B cell (primary cell): ENCODE results near the gene SDHAF2. TPM values are rescaled to one million over a fixed set of nuclear protein-coding genes. Genes with fewer than 3 reads are reported as not detected.

Experiments
- ATAC-seq: fragments of 200-7000 bp; cut with Tn5 transposase; one replicate; pipeline ENCODE4 v1.10.0; 2021; ENCODE audit warnings: low read depth, mild to moderate bottlenecking, moderate number of reproducible peaks, moderate library complexity
- CTCF ChIA-PET: fragments of 350-600 bp; sonication (Branson Sonifier 250); formaldehyde crosslinking; loops from one replicate; lab custom pipeline; 2021; ENCODE audit warnings: antibody characterized with exemption, inconsistent platforms; lab: Charles Lee
- POLR2A ChIA-PET: fragments of 350-600 bp; sonication (Branson Sonifier 250); formaldehyde crosslinking; loops from one replicate; lab custom pipeline; 2021; ENCODE audit warnings: antibody characterized with exemption; lab: Charles Lee
- DNase-seq: peaks from one replicate; pipeline ENCODE4 v3.0.0; 2013
- H2AFZ ChIP-seq: 2 replicates; pipeline ENCODE4 v1.6.1; 2012; ENCODE audit warnings: mild to moderate bottlenecking, low read depth, low read length; ENCODE audit not compliant: insufficient read depth, poor library complexity, severe bottlenecking
- H3K27ac ChIP-seq, 2 donors: 1 replicate in 1 of 2; 2 replicates in 1 of 2; pipeline ENCODE4 v1.5.1; 2012 to 2013; ENCODE audit warnings: low read length in 2 of 2, mild to moderate bottlenecking in 2 of 2, moderate library complexity in 1 of 2
- H3K27me3 ChIP-seq, 4 experiments: fragments of 200-600 bp in 1 of 4; sonication (generic) in 1 of 4; replicated peaks in 1 of 4; 1 replicate in 2 of 4; 2 replicates in 2 of 4; pipeline versions ENCODE4 v1.6.1 to v1.7.0; 2013 to 2016; ENCODE audit warnings: low read length in 3 of 4, mild to moderate bottlenecking in 2 of 4, mixed read lengths in 1 of 4, moderate library complexity in 1 of 4; ENCODE audit not compliant: insufficient read depth in 4 of 4, control insufficient read depth in 3 of 4; ENCODE audit errors: control extremely low read depth in 1 of 4
- H3K36me3 ChIP-seq, 2 experiments: replicated peaks in 1 of 2; 1 replicate in 1 of 2; 2 replicates in 1 of 2; pipeline versions ENCODE4 v1.6.1 to v1.7.1; 2013; ENCODE audit warnings: low read length in 1 of 2; ENCODE audit not compliant: insufficient read depth in 2 of 2, control insufficient read depth in 1 of 2; ENCODE audit errors: control extremely low read depth in 1 of 2, extremely low read depth in 1 of 2
- H3K4me1 ChIP-seq, 2 donors: fragments of 200-600 bp in 1 of 2; sonication (generic) in 1 of 2; 1 replicate in 1 of 2; 2 replicates in 1 of 2; pipeline versions ENCODE4 v1.5.1 to v1.6.1; 2013 to 2017; ENCODE audit warnings: low read length in 2 of 2; ENCODE audit not compliant: control insufficient read depth in 2 of 2, insufficient read depth in 2 of 2
- H3K4me2 ChIP-seq: replicated peaks from 2 replicates; pipeline ENCODE3; 2012; ENCODE audit warnings: mild to moderate bottlenecking, low read depth, low read length; ENCODE audit not compliant: poor library complexity, severe bottlenecking
- H3K4me3 ChIP-seq, 5 experiments: fragments of 200-600 bp in 1 of 5; sonication (generic) in 1 of 5; 1 replicate in 3 of 5; 2 replicates in 2 of 5; pipeline versions ENCODE4 v1.5.1 to v1.7.0; 2011 to 2016; ENCODE audit warnings: low read length in 4 of 5, mild to moderate bottlenecking in 4 of 5, low read depth in 2 of 5, control low read depth in 1 of 5, moderate library complexity in 1 of 5; ENCODE audit not compliant: insufficient read depth in 1 of 5; ENCODE audit errors: control extremely low read depth in 1 of 5, extremely low read depth in 1 of 5
- H3K79me2 ChIP-seq: fragments of 200-600 bp; sonication (generic); one replicate; pipeline ENCODE4 v1.6.0; 2016; ENCODE audit warnings: low read length; ENCODE audit not compliant: control insufficient read depth, insufficient read depth
- H3K9ac ChIP-seq: fragments of 200-600 bp; sonication (generic); 2 replicates; pipeline ENCODE4 v1.6.1; 2017; ENCODE audit warnings: mild to moderate bottlenecking, low read length, moderate library complexity
- H3K9me3 ChIP-seq, 3 donors: one replicate each; pipeline versions ENCODE4 v1.6.1 to v1.7.1; 2013; ENCODE audit warnings: low read length in 2 of 3; ENCODE audit not compliant: control insufficient read depth in 2 of 3, insufficient read depth in 1 of 3; ENCODE audit errors: control extremely low read depth in 1 of 3
- H4K20me1 ChIP-seq: 2 replicates; pipeline ENCODE4 v1.6.0; 2012; ENCODE audit warnings: mild to moderate bottlenecking, low read length; ENCODE audit not compliant: insufficient read depth, control insufficient read depth, poor library complexity, severe bottlenecking
- H3K27ac Mint-ChIP-seq: one replicate; pipeline ENCODE4 v1.8.0; 2021; ENCODE audit warnings: mixed read lengths
- H3K27me3 Mint-ChIP-seq: one replicate; pipeline ENCODE4 v1.8.0; 2021; ENCODE audit warnings: mixed read lengths
- H3K4me1 Mint-ChIP-seq: one replicate; pipeline ENCODE4 v1.8.0; 2021; ENCODE audit warnings: mixed read lengths
- H3K4me3 Mint-ChIP-seq: one replicate; pipeline ENCODE4 v1.8.0; 2021; ENCODE audit warnings: mixed read lengths
- H3K9me3 Mint-ChIP-seq: one replicate; pipeline ENCODE4 v1.8.0; 2022; ENCODE audit warnings: mixed read lengths; ENCODE audit not compliant: insufficient read depth
- CTCF ChIP-seq: fragments of 200-600 bp; IDR thresholded peaks from one replicate; pipeline ENCODE4 v1.8.0; 2022; ENCODE audit warnings: antibody characterized with exemption, mild to moderate bottlenecking
- EZH2 ChIP-seq: IDR thresholded peaks from 2 replicates; pipeline ENCODE4 v1.6.1; 2012; ENCODE audit warnings: borderline replicate concordance, low read depth, mild to moderate bottlenecking, moderate library complexity, low read length; ENCODE audit not compliant: insufficient read depth, poor library complexity, severe bottlenecking
- WGBS: methylation state at CpG from one replicate; pipeline ENCODE4 v1.1.5; 2013; ENCODE audit warnings: missing lambda C conversion rate; ENCODE audit not compliant: insufficient coverage; 5-methylcytosine and 5-hydroxymethylcytosine counted together
- intact Hi-C: fragments of 100-400 bp; cut with micrococcal nuclease; formaldehyde crosslinking; loops from one replicate; pipeline ENCODE4 v1.10.0; 2022
- polyA plus RNA-seq: library from polyadenylated mRNA; depleted of rRNA; stranded (reverse); fragments of >200 nt; gene quantifications from 2 replicates; pipeline ENCODE4 v1.2.3, GENCODE V29; 2012
- total RNA-seq, 2 donors: library from RNA; stranded (reverse); fragments of 120-200 nt in 1 of 2; gene quantifications; 1 replicate in 1 of 2; 2 replicates in 1 of 2; pipeline versions ENCODE4 v1.2.3 to v1.2.4, GENCODE V29; 2013 to 2022

SDHAF2 gene
- total and polyA plus RNA-seq, 2 donors (not counting 1 experiment from before 2014, with no cell fraction given), result 48.9 to 60.8 TPM

- Histone ChIP-seq H4K20me1 (no peaks in the 10 kb centered on the region), H3K4me3 (no peak overlapping the region), H3K79me2 (no peaks in the 10 kb centered on the region), H3K27me3 (no peaks in the 10 kb centered on the region), H3K27ac (no peak overlapping the region), H3K4me2 (no peak overlapping the region), H3K9me3 (no peaks in the 10 kb centered on the region), H3K4me1 (peaks cover 6 to 8% of the 10 kb centered on the region in 2 donors), H2AFZ (no peak overlapping the region), H3K9ac (no peak overlapping the region), H3K36me3 (no peaks in the 10 kb centered on the region)
- H3K27me3 Mint-ChIP-seq, result no peaks in the 10 kb centered on the region
- no peak for DNase-seq
- no peak overlapping the region for H3K4me3 Mint-ChIP-seq
- intact Hi-C loops, result loop anchor here (1.0 to 10.0 kb wide), 4 partner anchors 27 to 553 kb away; no protein-coding TSS in a partner anchor
- ChIA-PET CTCF (interaction anchor here (0.6 to 9.4 kb wide), 25 partner anchors 9 to 698 kb away, joined by 3 to 649 read pairs (median 12); partner anchors contain the start of genes CPSF7, CYB561A3, DDB1 and SDHAF2), POLR2A (interaction anchor here (0.7 to 4.0 kb wide), 4 partner anchors 22 to 49 kb away, joined by 3 to 30 read pairs (median 3); partner anchors contain the start of genes CYB561A3 and TMEM138)
- WGBS, result 94% methylated on average over 13 of the region's 15 CpGs
- no peak overlapping the region for H3K27ac Mint-ChIP-seq
- ATAC-seq, result no peak
- TF ChIP-seq CTCF (no peak), EZH2 (no peak)
- peaks cover 8% of the 10 kb centered on the region for H3K4me1 Mint-ChIP-seq
- H3K9me3 Mint-ChIP-seq, result no peaks in the 10 kb centered on the region
Observed at GRCh38 chr11:61384271-61385242, 45.4 kb upstream of the SDHAF2 start.
